Smooth muscle cell (in vitro differentiated cells): ENCODE measurements around the gene INTS7. TPM values are rescaled to one million over a fixed set of nuclear protein-coding genes. Genes with fewer than 3 reads are reported as not detected.
"Not testable (repeated sequence)": the region's sequence is repeated elsewhere in the genome, so short reads cannot be mapped to it uniquely, and the experiment has no call there.

Source experiments
- DNase-seq: peaks from one replicate; lab custom pipeline; 2025; ENCODE audit not compliant: unreplicated experiment; lab: John Stamatoyannopoulos, UW
- H2AFZ ChIP-seq: fragments of 200-600 bp; sonication (generic); 2 replicates; pipeline ENCODE4 v1.6.0; 2016; ENCODE audit warnings: antibody characterized with exemption, low read depth, mild to moderate bottlenecking
- H3F3A ChIP-seq: fragments of 200-600 bp; sonication (generic); 2 replicates; pipeline ENCODE4 v1.6.0; 2017; ENCODE audit warnings: antibody characterized with exemption, low read depth
- H3K27ac ChIP-seq: fragments of 200-600 bp; sonication (generic); 2 replicates; pipeline ENCODE4 v1.5.1; 2016; ENCODE audit warnings: low read depth, mild to moderate bottlenecking
- H3K27me3 ChIP-seq: fragments of 200-600 bp; sonication (generic); 2 replicates; pipeline ENCODE4 v1.6.1; 2016; ENCODE audit warnings: low read depth, mild to moderate bottlenecking
- H3K36me3 ChIP-seq: fragments of 200-600 bp; sonication (generic); 2 replicates; pipeline ENCODE4 v1.5.1; 2016; ENCODE audit warnings: low read depth
- H3K4me1 ChIP-seq: fragments of 200-600 bp; sonication (generic); 2 replicates; pipeline ENCODE4 v1.5.1; 2016; ENCODE audit warnings: low read depth
- H3K4me2 ChIP-seq: fragments of 200-600 bp; sonication (generic); 2 replicates; pipeline ENCODE4 v1.6.0; 2016; ENCODE audit warnings: mild to moderate bottlenecking
- H3K4me3 ChIP-seq: fragments of 200-600 bp; sonication (generic); 2 replicates; pipeline ENCODE4 v1.5.1; 2016; ENCODE audit warnings: mild to moderate bottlenecking
- H3K79me2 ChIP-seq: fragments of 200-600 bp; sonication (generic); 2 replicates; pipeline ENCODE4 v1.6.0; 2016; ENCODE audit warnings: low read depth, mild to moderate bottlenecking
- H3K9ac ChIP-seq: fragments of 200-600 bp; sonication (generic); 2 replicates; pipeline ENCODE4 v1.6.0; 2016; ENCODE audit warnings: low read depth
- H3K9me3 ChIP-seq: fragments of 200-600 bp; sonication (generic); replicated peaks from 2 replicates; pipeline ENCODE4 v1.5.1; 2016; ENCODE audit warnings: low read depth
- H4K20me1 ChIP-seq: fragments of 200-600 bp; sonication (generic); 2 replicates; pipeline ENCODE4 v1.6.0; 2016; ENCODE audit warnings: low read depth
- WGBS: methylation state at CpG from one replicate; pipeline ENCODE4 v1.1.7; 2016; ENCODE audit warnings: low lambda C conversion rate; 5-methylcytosine and 5-hydroxymethylcytosine counted together
- polyA plus RNA-seq: library from polyadenylated mRNA; unstranded; fragments of >200 nt; fragmentation: Nextera tagmentation; extraction: Ambion mirVana; gene quantifications from 2 replicates; pipeline ENCODE4 v1.2.1, GENCODE V29; 2016
- total RNA-seq: library from RNA; depleted of rRNA; stranded (reverse); fragments of >200 nt; gene quantifications from 2 replicates; pipeline ENCODE4 v1.2.3, GENCODE V29; 2014
- TF ChIP-seq, protein P1 (sequence below): fragments of 200-600 bp; sonication (generic); IDR thresholded peaks from 2 replicates; pipeline ENCODE4 v1.5.1; 2017; ENCODE audit warnings: borderline replicate concordance, mild to moderate bottlenecking, antibody characterized with exemption; ENCODE audit not compliant: insufficient read depth, poor library complexity, severe bottlenecking

The INTS7 gene
- total and polyA plus RNA-seq, 2 experiments from 2014 or later, result 5.9 to 9.5 TPM

DNA sequence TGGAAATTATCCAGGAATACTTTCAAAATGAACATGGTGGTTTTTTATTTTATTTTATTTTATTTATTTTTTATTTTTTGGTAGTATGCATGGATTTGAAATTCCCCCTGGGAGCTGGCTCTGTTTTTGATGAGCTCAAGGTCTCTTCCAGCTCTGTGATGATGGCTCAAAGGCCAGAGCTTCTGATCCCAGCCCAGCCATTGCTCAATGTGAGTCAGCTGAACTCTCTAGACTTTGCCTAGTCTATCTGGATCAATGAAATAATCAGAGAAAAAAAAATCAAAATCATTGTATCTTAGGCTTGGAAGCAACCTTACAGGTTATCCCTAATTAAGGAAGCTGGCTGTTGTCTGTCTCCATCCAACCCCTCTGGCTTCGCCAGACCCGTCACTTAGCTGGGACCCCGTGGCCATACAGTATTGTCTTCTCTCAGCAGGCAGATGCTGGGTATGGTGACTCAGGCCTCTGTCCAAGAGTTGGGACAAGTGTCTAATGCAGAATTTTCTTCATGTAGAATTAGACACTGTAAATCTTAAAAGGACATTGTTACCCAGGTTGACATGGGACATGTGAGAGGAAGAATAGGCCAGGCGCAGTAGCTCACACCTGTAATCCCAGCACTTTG is 114.6 kb downstream of the INTS7 start:
- H3K36me3 ChIP-seq, result no peaks in the 10 kb centered on the region
- H3K27ac ChIP-seq, result no peak overlapping the region
- no peaks in the 10 kb centered on the region for H3K4me1 ChIP-seq
- no peaks in the 10 kb centered on the region for H3K79me2 ChIP-seq
- no peak overlapping the region for H3K4me2 ChIP-seq
- DNase-seq, result no peak
- H3K9ac ChIP-seq, result no peak overlapping the region
- H4K20me1 ChIP-seq, result no peaks in the 10 kb centered on the region
- no peaks in the 10 kb centered on the region for H3K27me3 ChIP-seq
- H3K4me3 ChIP-seq, result no peak overlapping the region
- H3F3A ChIP-seq, result no peaks in the 10 kb centered on the region
- WGBS, result 91% methylated on average over 4 of the region's 4 CpGs
- TF ChIP-seq, protein P1, sequence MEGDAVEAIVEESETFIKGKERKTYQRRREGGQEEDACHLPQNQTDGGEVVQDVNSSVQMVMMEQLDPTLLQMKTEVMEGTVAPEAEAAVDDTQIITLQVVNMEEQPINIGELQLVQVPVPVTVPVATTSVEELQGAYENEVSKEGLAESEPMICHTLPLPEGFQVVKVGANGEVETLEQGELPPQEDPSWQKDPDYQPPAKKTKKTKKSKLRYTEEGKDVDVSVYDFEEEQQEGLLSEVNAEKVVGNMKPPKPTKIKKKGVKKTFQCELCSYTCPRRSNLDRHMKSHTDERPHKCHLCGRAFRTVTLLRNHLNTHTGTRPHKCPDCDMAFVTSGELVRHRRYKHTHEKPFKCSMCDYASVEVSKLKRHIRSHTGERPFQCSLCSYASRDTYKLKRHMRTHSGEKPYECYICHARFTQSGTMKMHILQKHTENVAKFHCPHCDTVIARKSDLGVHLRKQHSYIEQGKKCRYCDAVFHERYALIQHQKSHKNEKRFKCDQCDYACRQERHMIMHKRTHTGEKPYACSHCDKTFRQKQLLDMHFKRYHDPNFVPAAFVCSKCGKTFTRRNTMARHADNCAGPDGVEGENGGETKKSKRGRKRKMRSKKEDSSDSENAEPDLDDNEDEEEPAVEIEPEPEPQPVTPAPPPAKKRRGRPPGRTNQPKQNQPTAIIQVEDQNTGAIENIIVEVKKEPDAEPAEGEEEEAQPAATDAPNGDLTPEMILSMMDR, result no peak
- no peak overlapping the region for H2AFZ ChIP-seq
- no peaks in the 10 kb centered on the region for H3K9me3 ChIP-seq

DNA sequence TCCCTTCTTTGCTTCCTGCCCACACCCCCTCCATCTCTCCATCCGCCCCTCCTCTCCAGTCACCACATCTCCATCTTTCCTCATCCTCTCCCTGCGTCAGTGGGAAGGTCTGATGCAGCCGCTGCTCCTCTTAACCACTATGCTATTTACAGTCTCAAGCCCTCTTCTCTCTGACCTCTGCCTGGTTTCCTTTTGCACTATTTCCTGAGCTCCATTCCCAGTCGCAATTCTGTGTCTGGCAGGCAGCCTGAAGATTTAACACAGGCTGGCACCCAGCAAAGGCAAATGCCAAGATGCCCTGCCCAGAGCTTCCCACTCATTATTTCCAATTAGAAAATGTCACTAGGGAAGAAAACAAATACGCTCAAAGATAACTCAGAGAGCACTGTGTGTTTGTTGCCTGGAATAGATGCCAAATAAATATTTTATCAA is 115.2 kb downstream of the INTS7 start:
- no peaks in the 10 kb centered on the region for H3K79me2 ChIP-seq
- WGBS, result 74% methylated on average over 5 of the region's 5 CpGs
- no peaks in the 10 kb centered on the region for H3K36me3 ChIP-seq
- no peak for DNase-seq
- no peak overlapping the region for H3K9ac ChIP-seq
- TF ChIP-seq, protein P1, result no peak
- no peak overlapping the region for H2AFZ ChIP-seq
- no peak overlapping the region for H3K27ac ChIP-seq
- no peaks in the 10 kb centered on the region for H3K4me1 ChIP-seq
- H3K4me3 ChIP-seq, result no peak overlapping the region
- H3K9me3 ChIP-seq, result no peaks in the 10 kb centered on the region
- H3K27me3 ChIP-seq, result no peaks in the 10 kb centered on the region
- no peak overlapping the region for H3K4me2 ChIP-seq
- H4K20me1 ChIP-seq, result no peaks in the 10 kb centered on the region
- H3F3A ChIP-seq, result no peaks in the 10 kb centered on the region

- Histone ChIP-seq H4K20me1 (no peaks in the 10 kb centered on the region), H3K36me3 (no peaks in the 10 kb centered on the region), H3K4me3 (no peak overlapping the region), H3K79me2 (no peaks in the 10 kb centered on the region), H3K4me2 (no peak overlapping the region), H3K9ac (no peak overlapping the region), H3K27ac (no peak overlapping the region), H3K4me1 (no peaks in the 10 kb centered on the region), H3F3A (no peaks in the 10 kb centered on the region), H3K27me3 (no peaks in the 10 kb centered on the region), H3K9me3 (no peaks in the 10 kb centered on the region), H2AFZ (no peak overlapping the region)
- 86% methylated on average over 5 of the region's 5 CpGs for WGBS
- TF ChIP-seq, protein P1, result no peak
- no peak for DNase-seq
These were observed 116.4 kb downstream of the INTS7 start for GRCh38 chr1:211918843-211919414.

GRCh38 chr1:211916458-211916857 is 118.9 kb downstream of the INTS7 start:
- H3K79me2 ChIP-seq, H3F3A ChIP-seq, H4K20me1 ChIP-seq, H3K9ac ChIP-seq, H3K4me3 ChIP-seq, H3K4me2 ChIP-seq, DNase-seq, H3K4me1 ChIP-seq, H3K9me3 ChIP-seq, H3K27ac ChIP-seq, H3K36me3 ChIP-seq, H3K27me3 ChIP-seq, H2AFZ ChIP-seq: not testable (repeated sequence)
- 88% methylated on average over 3 of the region's 3 CpGs for WGBS
